H9 (cell line): ENCODE data around the gene PHEX. TPM values are rescaled to one million over a fixed set of nuclear protein-coding genes. Genes with fewer than 3 reads are reported as not detected.

Experiments
- DNase-seq: peaks from one replicate; pipeline ENCODE4 v3.0.0-alpha.2; 2017
- H2AFZ ChIP-seq: one replicate; pipeline ENCODE4 v1.6.1; 2013; ENCODE audit warnings: mild to moderate bottlenecking, low read length, control low read depth, moderate library complexity
- H2AK5ac ChIP-seq: 2 replicates; pipeline ENCODE4 v1.6.1; 2013; ENCODE audit warnings: low read length, control low read depth, mixed read lengths; ENCODE audit not compliant: insufficient read length
- H2BK120ac ChIP-seq: one replicate; pipeline ENCODE4 v1.6.1; 2013; ENCODE audit warnings: low read depth, mild to moderate bottlenecking, low read length, control low read depth, inconsistent platforms; ENCODE audit not compliant: poor library complexity, severe bottlenecking
- H2BK12ac ChIP-seq: 2 replicates; pipeline ENCODE4 v1.6.1; 2013; ENCODE audit warnings: low read length, control low read depth, mixed read lengths, low read depth; ENCODE audit not compliant: insufficient read length
- H2BK15ac ChIP-seq: 2 replicates; pipeline ENCODE4 v1.6.1; 2013; ENCODE audit warnings: low read depth, low read length, control low read depth
- H2BK20ac ChIP-seq: one replicate; pipeline ENCODE4 v1.6.1; 2013; ENCODE audit warnings: low read depth, mild to moderate bottlenecking, low read length, control low read depth, inconsistent platforms; ENCODE audit not compliant: poor library complexity, severe bottlenecking
- H2BK5ac ChIP-seq: 2 replicates; pipeline ENCODE4 v1.6.1; 2013; ENCODE audit warnings: low read length, control low read depth, mixed read lengths; ENCODE audit not compliant: insufficient read length
- H3K14ac ChIP-seq: 2 replicates; pipeline ENCODE4 v1.6.1; 2013; ENCODE audit warnings: low read length, control low read depth; ENCODE audit not compliant: insufficient read depth
- H3K18ac ChIP-seq: 2 replicates; pipeline ENCODE4 v1.6.1; 2013; ENCODE audit warnings: low read depth, mild to moderate bottlenecking, mixed read lengths, low read length, control low read depth; ENCODE audit not compliant: insufficient read length
- H3K23ac ChIP-seq: 2 replicates; pipeline ENCODE4 v1.6.1; 2013; ENCODE audit warnings: low read length, control low read depth, mixed read lengths, low read depth; ENCODE audit not compliant: insufficient read length
- H3K23me2 ChIP-seq: 2 replicates; pipeline ENCODE4 v1.6.1; 2013; ENCODE audit warnings: low read depth, mild to moderate bottlenecking, mixed read lengths, low read length, control low read depth; ENCODE audit not compliant: insufficient read length, poor library complexity, severe bottlenecking
- H3K27ac ChIP-seq: 2 replicates; pipeline ENCODE4 v1.5.1; 2013; ENCODE audit warnings: low read length, control low read depth, mixed read lengths, low read depth; ENCODE audit not compliant: insufficient read length
- H3K27me3 ChIP-seq: 2 replicates; pipeline ENCODE4 v1.6.1; 2013; ENCODE audit warnings: low read length, control low read depth, inconsistent platforms; ENCODE audit not compliant: insufficient read depth
- H3K4ac ChIP-seq: 2 replicates; pipeline ENCODE4 v1.6.1; 2013; ENCODE audit warnings: low read depth, mild to moderate bottlenecking, control low read depth, inconsistent platforms, low read length, moderate library complexity
- H3K4me1 ChIP-seq: 2 replicates; pipeline ENCODE4 v1.6.1; 2013; ENCODE audit warnings: low read length, control low read depth, inconsistent platforms; ENCODE audit not compliant: insufficient read depth
- H3K4me2 ChIP-seq: 2 replicates; pipeline ENCODE4 v1.6.1; 2013; ENCODE audit warnings: low read length, control low read depth, mixed read lengths; ENCODE audit not compliant: insufficient read length, insufficient read depth
- H3K56ac ChIP-seq: 2 replicates; pipeline ENCODE4 v1.6.1; 2013; ENCODE audit warnings: low read depth, mild to moderate bottlenecking, mixed read lengths, low read length, control low read depth; ENCODE audit not compliant: insufficient read length
- H3K79me1 ChIP-seq: 2 replicates; pipeline ENCODE4 v1.6.1; 2013; ENCODE audit warnings: low read depth, mild to moderate bottlenecking, moderate library complexity, low read length, control low read depth, inconsistent platforms; ENCODE audit not compliant: insufficient read depth, poor library complexity, severe bottlenecking
- H3K79me2 ChIP-seq: 2 replicates; pipeline ENCODE4 v1.6.1; 2013; ENCODE audit warnings: low read length, control low read depth, inconsistent platforms; ENCODE audit not compliant: insufficient read depth
- H3K9ac ChIP-seq: 2 replicates; pipeline ENCODE4 v1.6.1; 2013; ENCODE audit warnings: low read length, control low read depth, mixed read lengths; ENCODE audit not compliant: insufficient read length; ENCODE audit errors: extremely low read depth
- H3K9me3 ChIP-seq: one replicate; pipeline ENCODE4 v1.6.1; 2013; ENCODE audit warnings: low read depth, low read length, inconsistent platforms; ENCODE audit not compliant: control insufficient read depth
- H3T11ph ChIP-seq: one replicate; pipeline ENCODE4 v1.6.1; 2013; ENCODE audit warnings: mild to moderate bottlenecking, low read length, control low read depth, inconsistent platforms
- H4K20me1 ChIP-seq: one replicate; pipeline ENCODE4 v1.6.1; 2013; ENCODE audit not compliant: control insufficient read depth, insufficient read length, insufficient read depth
- H4K5ac ChIP-seq: 2 replicates; pipeline ENCODE4 v1.6.1; 2013; ENCODE audit warnings: low read depth, mild to moderate bottlenecking, mixed read lengths, low read length, control low read depth; ENCODE audit not compliant: insufficient read length
- H4K8ac ChIP-seq: replicated peaks from 2 replicates; pipeline ENCODE4 v1.6.1; 2013; ENCODE audit warnings: low read length, control low read depth, mixed read lengths, low read depth; ENCODE audit not compliant: insufficient read length
- H4K91ac ChIP-seq: 2 replicates; pipeline ENCODE4 v1.6.1; 2013; ENCODE audit warnings: low read depth, mild to moderate bottlenecking, moderate library complexity, mixed read lengths, low read length, control low read depth; ENCODE audit not compliant: insufficient read length
- H3K27ac Mint-ChIP-seq, 3 experiments: 2 replicates in 2 of 3; 3 replicates in 1 of 3; pipeline ENCODE4 v1.8.0; 2020 to 2021; ENCODE audit warnings: mixed read lengths in 3 of 3, mild to moderate bottlenecking in 1 of 3, moderate library complexity in 1 of 3
- H3K27me3 Mint-ChIP-seq: 2 replicates; pipeline ENCODE4 v1.8.0; 2021; ENCODE audit warnings: low read depth, mild to moderate bottlenecking, moderate library complexity, mixed read lengths
- H3K36me3 Mint-ChIP-seq, 3 experiments: 2 replicates in 2 of 3; 3 replicates in 1 of 3; pipeline ENCODE4 v1.8.0; 2020 to 2021; ENCODE audit warnings: low read depth in 3 of 3, mixed read lengths in 3 of 3; ENCODE audit not compliant: insufficient read depth in 1 of 3
- H3K4me1 Mint-ChIP-seq, 2 experiments: 2 replicates each; pipeline ENCODE4 v1.8.0; 2020; ENCODE audit warnings: mixed read lengths in 2 of 2
- H3K4me3 Mint-ChIP-seq, 2 experiments: 2 replicates in 1 of 2; 3 replicates in 1 of 2; pipeline ENCODE4 v1.8.0; 2020 to 2021; ENCODE audit warnings: mild to moderate bottlenecking in 2 of 2, mixed read lengths in 2 of 2, moderate library complexity in 1 of 2
- H3K9me3 Mint-ChIP-seq, 2 experiments: 2 replicates in 1 of 2; 3 replicates in 1 of 2; pipeline ENCODE4 v1.8.0; 2020; ENCODE audit warnings: mild to moderate bottlenecking in 2 of 2, mixed read lengths in 2 of 2, moderate library complexity in 1 of 2
- CTCF ChIP-seq: fragments of 200-600 bp; sonication (generic); conservative IDR thresholded peaks from 3 replicates; pipeline ENCODE4 v1.8.0; 2021; ENCODE audit warnings: antibody characterized with exemption, mild to moderate bottlenecking
- WGBS: extraction: QIAGEN DNeasy Blood & Tissue Kit; methylation state at CpG from one replicate; pipeline ENCODE4 v1.1.7; 2013; ENCODE audit warnings: missing lambda C conversion rate, low lambda C conversion rate, mixed read lengths; ENCODE audit not compliant: insufficient read length; ENCODE audit errors: extremely low coverage; 5-methylcytosine and 5-hydroxymethylcytosine counted together
- total RNA-seq: library from RNA; stranded (reverse); gene quantifications from 2 replicates; pipeline ENCODE4 v1.2.1, GENCODE V29; 2021

PHEX gene
- total RNA-seq, 1 experiment from 2014 or later = 0.11 TPM

DNA sequence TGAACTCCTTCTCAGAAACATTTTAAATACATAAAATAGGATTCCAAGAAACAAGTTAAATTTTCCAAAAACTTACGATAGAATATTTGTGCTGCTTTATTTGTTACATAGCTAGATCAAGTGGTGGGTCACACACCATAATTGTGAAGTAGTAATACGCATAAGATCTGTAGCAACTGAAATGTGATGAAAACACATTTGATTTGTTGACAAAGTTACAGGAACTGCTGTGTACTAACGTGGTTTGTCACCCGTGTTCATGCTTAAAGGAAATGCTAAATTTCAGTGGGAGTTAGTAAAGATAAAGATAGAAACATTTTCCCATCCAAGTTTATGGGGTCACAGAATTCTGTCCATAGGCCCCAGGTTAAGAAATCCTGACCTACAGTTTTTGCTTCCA is 34.1 kb upstream of the PHEX start:
- Histone ChIP-seq H3K9me3 (no peaks in the 10 kb centered on the region), H4K8ac (no peak overlapping the region), H3K23ac (no peak overlapping the region), H3K4me2 (no peak overlapping the region), H3K79me1 (no peaks in the 10 kb centered on the region), H3K4ac (no peak overlapping the region), H3T11ph (no peak overlapping the region), H3K56ac (no peak overlapping the region), H2BK120ac (no peak overlapping the region), H2BK5ac (no peak overlapping the region), H2BK15ac (no peak overlapping the region), H2BK12ac (no peak overlapping the region), H3K14ac (no peak overlapping the region), H3K27me3 (no peaks in the 10 kb centered on the region), H3K4me1 (no peaks in the 10 kb centered on the region), H2BK20ac (no peak overlapping the region), H3K9ac (no peak overlapping the region), H2AFZ (no peak overlapping the region), H4K91ac (no peak overlapping the region), H4K5ac (no peak overlapping the region), H3K23me2 (no peaks in the 10 kb centered on the region), H4K20me1 (no peaks in the 10 kb centered on the region), H3K18ac (no peak overlapping the region), H3K27ac (no peak overlapping the region), H2AK5ac (no peak overlapping the region), H3K79me2 (no peaks in the 10 kb centered on the region)
- H3K4me1 Mint-ChIP-seq = peaks cover 24 to 25% of the 10 kb centered on the region in 2 experiments
- no peaks in the 10 kb centered on the region for H3K27me3 Mint-ChIP-seq
- DNase-seq = no peak
- peak overlapping the region in 1 of 3 experiments; percentile 87; a peak in 3 of 7 replicates for H3K27ac Mint-ChIP-seq
- TF ChIP-seq CTCF = no peak
- H3K9me3 Mint-ChIP-seq = peaks cover under 1 to 48% of the 10 kb centered on the region in 2 experiments; a peak in 4 of 5 replicates
- no peak overlapping the region for H3K4me3 Mint-ChIP-seq
- WGBS = no CpG with 5 or more reads among the region's 4 CpGs
- H3K36me3 Mint-ChIP-seq = peaks cover 27 to 37% (median 29%) of the 10 kb centered on the region in 3 experiments
